ENCODE results near the gene DSCAM.

Gene DSCAM

GRCh38 chr21:40231979-40232378 is 615.0 kb downstream of the DSCAM start:
- no peak for TF ChIP-seq CTCF (IDR thresholded peaks at IDR 0.05; ENCODE audit: low read depth, low read length, missing control alignments)
- no peak overlapping the region for H3K4me3 ChIP-seq (replicated peaks; ENCODE audit: low read depth, low read length)
- DNase-seq (ENCODE audit: extremely low read depth, low read depth): no peak

GRCh38 chr21:40227096-40227495 is 619.9 kb downstream of the DSCAM start:
- no peak overlapping the region for H3K4me3 ChIP-seq (replicated peaks; ENCODE audit: low read depth, low read length)
- TF ChIP-seq CTCF (IDR thresholded peaks at IDR 0.05; ENCODE audit: low read depth, low read length, missing control alignments): no peak
- no peak for DNase-seq (ENCODE audit: extremely low read depth, low read depth)

GRCh38 chr21:40215941-40216340 is 631.0 kb downstream of the DSCAM start:
- H3K4me3 ChIP-seq (replicated peaks; ENCODE audit: low read depth, low read length): no peak overlapping the region
- no peak for DNase-seq (ENCODE audit: extremely low read depth, low read depth)
- no peak for TF ChIP-seq CTCF (IDR thresholded peaks at IDR 0.05; ENCODE audit: low read depth, low read length, missing control alignments)

GRCh38 chr21:40210251-40210650 is 636.7 kb downstream of the DSCAM start:
- no peak for TF ChIP-seq CTCF (IDR thresholded peaks at IDR 0.05; ENCODE audit: low read depth, low read length, missing control alignments)
- H3K4me3 ChIP-seq (replicated peaks; ENCODE audit: low read depth, low read length): no peak overlapping the region
- DNase-seq (ENCODE audit: extremely low read depth, low read depth): no peak

- no peak overlapping the region for H3K4me3 ChIP-seq (replicated peaks; ENCODE audit: low read depth, low read length)
- DNase-seq (ENCODE audit: extremely low read depth, low read depth): no peak
- TF ChIP-seq CTCF (IDR thresholded peaks at IDR 0.05; ENCODE audit: low read depth, low read length, missing control alignments): no peak
Observed at GRCh38 chr21:40208948-40209345, 638.0 kb downstream of the DSCAM start.

- no peak for TF ChIP-seq CTCF (IDR thresholded peaks at IDR 0.05; ENCODE audit: low read depth, low read length, missing control alignments)
- no peak for DNase-seq (ENCODE audit: extremely low read depth, low read depth)
- no peak overlapping the region for H3K4me3 ChIP-seq (replicated peaks; ENCODE audit: low read depth, low read length)
Observed at GRCh38 chr21:40208206-40208947, 638.6 kb downstream of the DSCAM start.

GRCh38 chr21:40200946-40201345 is 646.0 kb downstream of the DSCAM start:
- DNase-seq (ENCODE audit: extremely low read depth, low read depth): no peak
- H3K4me3 ChIP-seq (replicated peaks; ENCODE audit: low read depth, low read length): no peak overlapping the region
- TF ChIP-seq CTCF (IDR thresholded peaks at IDR 0.05; ENCODE audit: low read depth, low read length, missing control alignments): no peak
